PC-9 (cell line): Measurements from ENCODE around the gene RIPOR3. TPM values are rescaled to one million over a fixed set of nuclear protein-coding genes. Genes with fewer than 3 reads are reported as not detected.
A peak's percentile ranks its signal among the peaks of the same experiment; 100 is the strongest.

Experiments used
- BruUV-seq: library from RNA; stranded (reverse); fragments of 400-500 nt; replicated peaks from 2 replicates; lab custom pipeline; 2021; lab: Mats Ljungman, UMichigan
- CTCF ChIA-PET: fragments of 300-600 bp; sonication (Branson Sonifier 250); formaldehyde crosslinking; loops from one replicate; lab custom pipeline; 2022; ENCODE audit warnings: antibody characterized with exemption; lab: Charles Lee
- POLR2A ChIA-PET: fragments of 300-600 bp; sonication (Branson Sonifier 250); formaldehyde crosslinking; loops from one replicate; lab custom pipeline; 2022; ENCODE audit warnings: antibody characterized with exemption; ENCODE audit not compliant: unreplicated experiment; lab: Charles Lee
- DNase-seq, 2 experiments: peaks; one replicate each; pipeline versions ENCODE4 v3.0.0 to v3.0.0-alpha.2; 2015 to 2022; ENCODE audit warnings: mixed read lengths in 1 of 2
- H2AFZ ChIP-seq: fragments of 200-600 bp; sonication (generic); 2 replicates; pipeline ENCODE4 v1.8.1; 2017; ENCODE audit warnings: antibody characterized with exemption
- H3F3A ChIP-seq: fragments of 200-600 bp; sonication (generic); 2 replicates; pipeline ENCODE4 v1.8.1; 2017; ENCODE audit warnings: antibody characterized with exemption, mild to moderate bottlenecking, low read depth; ENCODE audit not compliant: insufficient read depth
- H3K27ac ChIP-seq: fragments of 200-600 bp; sonication (generic); 2 replicates; pipeline ENCODE4 v1.6.1; 2016; ENCODE audit warnings: mixed run types
- H3K27me3 ChIP-seq: fragments of 200-600 bp; sonication (generic); 2 replicates; pipeline ENCODE4 v1.6.1; 2016; ENCODE audit warnings: low read depth, mixed run types; ENCODE audit not compliant: insufficient read depth
- H3K36me3 ChIP-seq: fragments of 200-600 bp; sonication (generic); 2 replicates; pipeline ENCODE4 v1.6.1; 2016; ENCODE audit warnings: low read depth, mixed run types
- H3K4me1 ChIP-seq: fragments of 200-600 bp; sonication (generic); replicated peaks from 2 replicates; pipeline ENCODE4 v1.6.1; 2016; ENCODE audit warnings: mixed run types; ENCODE audit not compliant: insufficient read depth
- H3K4me2 ChIP-seq: fragments of 200-600 bp; sonication (generic); 2 replicates; pipeline ENCODE4 v1.6.1; 2017; ENCODE audit warnings: mixed run types
- H3K4me3 ChIP-seq: fragments of 200-600 bp; sonication (generic); 2 replicates; pipeline ENCODE4 v1.6.1; 2016; ENCODE audit warnings: mixed run types
- H3K79me2 ChIP-seq: fragments of 200-600 bp; sonication (generic); 2 replicates; pipeline ENCODE4 v1.6.1; 2017; ENCODE audit warnings: low read depth, mixed run types
- H3K9me2 ChIP-seq: fragments of 200-600 bp; sonication (generic); 2 replicates; pipeline ENCODE4 v1.8.1; 2017; ENCODE audit warnings: mild to moderate bottlenecking; ENCODE audit not compliant: insufficient read depth
- H3K9me3 ChIP-seq: fragments of 200-600 bp; sonication (generic); 2 replicates; pipeline ENCODE4 v1.8.1; 2016; ENCODE audit warnings: low read depth; ENCODE audit not compliant: insufficient read depth
- H4K20me1 ChIP-seq: fragments of 200-600 bp; sonication (generic); 2 replicates; pipeline ENCODE4 v1.8.1; 2017; ENCODE audit not compliant: insufficient read depth
- CTCF ChIP-seq: fragments of 200-600 bp; sonication (generic); conservative IDR thresholded peaks from 2 replicates; pipeline ENCODE4 v1.6.1; 2017; ENCODE audit warnings: mixed run types, antibody characterized with exemption, mild to moderate bottlenecking, moderate library complexity
- EZH2 ChIP-seq: fragments of 200-600 bp; sonication (generic); IDR thresholded peaks from 2 replicates; pipeline ENCODE4 v1.8.0; 2017; ENCODE audit warnings: antibody characterized with exemption, low read depth
- intact Hi-C: fragments of 100-400 bp; cut with micrococcal nuclease; formaldehyde crosslinking; loops from one replicate; pipeline ENCODE4 v1.10.0; 2022; ENCODE audit not compliant: unreplicated experiment
- total RNA-seq: library from RNA; stranded (reverse); gene quantifications from 2 replicates; pipeline ENCODE4 v1.2.3, GENCODE V29; 2021

RIPOR3 gene
- total RNA-seq, 1 experiment from 2014 or later = 6.3 TPM

GRCh38 chr20:50649590-50649989 lies 41.8 kb downstream of the RIPOR3 start:
- no peak for TF ChIP-seq EZH2
- no peak for TF ChIP-seq CTCF
- no TSS peak for BruUV-seq
- 0 out of 2 replicates have a peak, but pooled peaks cover 5% of the 10 kb centered on the region for H3K9me3 ChIP-seq
- no peaks in the 10 kb centered on the region for H4K20me1 ChIP-seq
- H3K79me2 ChIP-seq = no peaks in the 10 kb centered on the region
- H3F3A ChIP-seq = peaks cover 31% of the 10 kb centered on the region
- H3K27me3 ChIP-seq = no peaks in the 10 kb centered on the region
- H3K36me3 ChIP-seq = no peaks in the 10 kb centered on the region
- H3K4me1 ChIP-seq = peaks cover 31% of the 10 kb centered on the region
- ChIA-PET POLR2A (no interaction called here), CTCF (no interaction called here)
- no peak overlapping the region for H3K4me3 ChIP-seq
- no peaks in the 10 kb centered on the region for H3K9me2 ChIP-seq
- H3K4me2 ChIP-seq = no peak overlapping the region
- H2AFZ ChIP-seq = no peak overlapping the region
- DNase-seq = peak in 1 of 2 experiments; percentile 19
- no peak overlapping the region for H3K27ac ChIP-seq
- intact Hi-C loops = no loop called here

- Histone ChIP-seq H3K9me3 (0 out of 2 replicates have a peak, but pooled peaks cover 5% of the 10 kb centered on the region), H3K4me2 (no peak overlapping the region), H3K27me3 (no peaks in the 10 kb centered on the region), H4K20me1 (no peaks in the 10 kb centered on the region), H3F3A (peaks cover 33% of the 10 kb centered on the region), H3K9me2 (no peaks in the 10 kb centered on the region), H2AFZ (no peak overlapping the region), H3K27ac (no peak overlapping the region), H3K4me1 (peaks cover 41% of the 10 kb centered on the region), H3K79me2 (no peaks in the 10 kb centered on the region), H3K36me3 (no peaks in the 10 kb centered on the region), H3K4me3 (no peak overlapping the region)
- DNase-seq = peak in 1 of 2 experiments; percentile 3
- BruUV-seq = no TSS peak
- no peak for TF ChIP-seq CTCF
- TF ChIP-seq EZH2 = no peak
- CTCF ChIA-PET = no interaction called here
- POLR2A ChIA-PET = no interaction called here
- intact Hi-C loops = no loop called here
Observed at GRCh38 chr20:50648651-50649050, 42.7 kb downstream of the RIPOR3 start.

GRCh38 chr20:50646483-50646996 lies 44.8 kb downstream of the RIPOR3 start:
- peaks cover 41% of the 10 kb centered on the region for H3F3A ChIP-seq
- no peaks in the 10 kb centered on the region for H3K79me2 ChIP-seq
- POLR2A ChIA-PET = interaction anchor here (0.6 to 0.7 kb wide), 3 partner anchors 91 to 937 kb away, joined by 3 to 14 read pairs (median 5); no protein-coding TSS in a partner anchor
- H2AFZ ChIP-seq = no peak overlapping the region
- H3K4me3 ChIP-seq = no peak overlapping the region
- no peaks in the 10 kb centered on the region for H3K36me3 ChIP-seq
- intact Hi-C loops = no loop called here
- peaks cover 59% of the 10 kb centered on the region for H3K4me1 ChIP-seq
- H3K27me3 ChIP-seq = no peaks in the 10 kb centered on the region
- no peaks in the 10 kb centered on the region for H3K9me2 ChIP-seq
- BruUV-seq = no TSS peak
- TF ChIP-seq CTCF (0 out of 2 replicates have a peak, but pooled peaks have one; percentile 45), EZH2 (no peak)
- 0 out of 2 replicates have a peak, but pooled peaks cover 5% of the 10 kb centered on the region for H3K9me3 ChIP-seq
- CTCF ChIA-PET = interaction anchor here (0.7 kb wide), 1 partner anchor 1009 kb away, joined by 3 read pairs; no protein-coding TSS in a partner anchor
- H3K4me2 ChIP-seq = peak overlapping the region; percentile 70
- H4K20me1 ChIP-seq = no peaks in the 10 kb centered on the region
- DNase-seq = peak in 1 of 2 experiments; percentile 45
- H3K27ac ChIP-seq = peak overlapping the region; percentile 86
